IMR-90 (cell line): ENCODE measurements around the gene DRD4. TPM values are rescaled to one million over a fixed set of nuclear protein-coding genes. Genes with fewer than 3 reads are reported as not detected.

Experiments
- ATAC-seq: fragments of 200-7000 bp; cut with Tn5 transposase; 2 replicates; pipeline ENCODE4 v1.9.1; 2020; ENCODE audit warnings: low read depth, mild to moderate bottlenecking, moderate library complexity
- BruUV-seq: library from RNA; stranded (reverse); fragments of 400-500 nt; replicated peaks from 2 replicates; lab custom pipeline; 2021; lab: Mats Ljungman, UMichigan
- CTCF ChIA-PET: fragments of 300-600 bp; formaldehyde crosslinking; extraction: SDS; loops from one replicate; lab custom pipeline; 2021; ENCODE audit warnings: antibody characterized with exemption; lab: Yijun Ruan, JAX
- POLR2A ChIA-PET: fragments of 300-600 bp; sonication (Branson Sonifier 250); formaldehyde crosslinking; loops from one replicate; lab custom pipeline; 2022; ENCODE audit warnings: antibody characterized with exemption; ENCODE audit not compliant: unreplicated experiment; lab: Charles Lee
- DNase-seq: peaks from one replicate; pipeline ENCODE4 v3.0.0; 2013
- H2AFZ ChIP-seq: replicated peaks from 2 replicates; pipeline ENCODE3; 2013; ENCODE audit warnings: low read length, mild to moderate bottlenecking; ENCODE audit not compliant: poor library complexity
- H2AK5ac ChIP-seq: 2 replicates; pipeline ENCODE4 v1.6.1; 2013; ENCODE audit warnings: low read depth, low read length, inconsistent platforms
- H2AK9ac ChIP-seq: replicated peaks from 2 replicates; pipeline ENCODE3; 2013; ENCODE audit warnings: mild to moderate bottlenecking, low read depth, low read length, moderate library complexity; ENCODE audit not compliant: poor library complexity
- H2BK120ac ChIP-seq: 2 replicates; pipeline ENCODE4 v1.6.1; 2013; ENCODE audit warnings: low read depth, low read length, inconsistent platforms
- H2BK15ac ChIP-seq: 3 replicates; pipeline ENCODE4 v1.6.1; 2013; ENCODE audit warnings: low read depth, low read length, inconsistent platforms
- H2BK20ac ChIP-seq: 2 replicates; pipeline ENCODE4 v1.6.1; 2013; ENCODE audit warnings: low read depth, mild to moderate bottlenecking, inconsistent platforms, low read length, moderate library complexity
- H2BK5ac ChIP-seq: 2 replicates; pipeline ENCODE4 v1.6.1; 2013; ENCODE audit warnings: mild to moderate bottlenecking, low read depth, low read length, inconsistent platforms; ENCODE audit not compliant: poor library complexity, severe bottlenecking
- H3K14ac ChIP-seq: replicated peaks from 2 replicates; pipeline ENCODE4 v1.6.1; 2013; ENCODE audit warnings: low read depth, low read length, inconsistent platforms
- H3K18ac ChIP-seq: 2 replicates; pipeline ENCODE4 v1.6.1; 2013; ENCODE audit warnings: low read depth, low read length, control low read depth
- H3K23ac ChIP-seq: 2 replicates; pipeline ENCODE4 v1.6.1; 2013; ENCODE audit warnings: low read depth, low read length, inconsistent platforms
- H3K27ac ChIP-seq: 2 replicates; pipeline ENCODE4 v1.5.1; 2013; ENCODE audit warnings: mild to moderate bottlenecking, control low read depth, low read length; ENCODE audit not compliant: insufficient read depth
- H3K27me3 ChIP-seq: 2 replicates; pipeline ENCODE4 v1.6.1; 2013; ENCODE audit warnings: low read length; ENCODE audit not compliant: control insufficient read depth, insufficient read depth
- H3K36me3 ChIP-seq: 2 replicates; pipeline ENCODE4 v1.6.1; 2013; ENCODE audit warnings: low read length, mixed read lengths; ENCODE audit not compliant: control insufficient read depth, insufficient read depth
- H3K4ac ChIP-seq: 2 replicates; pipeline ENCODE4 v1.6.1; 2013; ENCODE audit warnings: low read depth, low read length, inconsistent platforms
- H3K4me1 ChIP-seq: 2 replicates; pipeline ENCODE4 v1.6.1; 2013; ENCODE audit warnings: low read length, mixed read lengths; ENCODE audit not compliant: control insufficient read depth, insufficient read depth
- H3K4me2 ChIP-seq: 2 replicates; pipeline ENCODE4 v1.6.1; 2013; ENCODE audit warnings: low read depth, mild to moderate bottlenecking, control low read depth, low read length, moderate library complexity
- H3K4me3 ChIP-seq: 2 replicates; pipeline ENCODE4 v1.5.1; 2013; ENCODE audit warnings: low read depth, mild to moderate bottlenecking, control low read depth, low read length, moderate library complexity; ENCODE audit not compliant: insufficient read depth
- H3K56ac ChIP-seq: 2 replicates; pipeline ENCODE4 v1.6.1; 2013; ENCODE audit warnings: low read length, inconsistent platforms; ENCODE audit not compliant: insufficient read depth; ENCODE audit errors: extremely low read depth
- H3K79me1 ChIP-seq, 2 experiments: 2 replicates each; pipeline ENCODE4 v1.6.1; 2013; ENCODE audit warnings: low read length in 2 of 2, inconsistent platforms in 1 of 2, low read depth in 1 of 2
- H3K9ac ChIP-seq: 2 replicates; pipeline ENCODE4 v1.6.1; 2013; ENCODE audit warnings: low read depth, low read length, control low read depth
- H3K9me1 ChIP-seq: 2 replicates; pipeline ENCODE4 v1.6.1; 2013; ENCODE audit warnings: low read length, inconsistent platforms; ENCODE audit not compliant: insufficient read depth
- H3K9me3 ChIP-seq: 2 replicates; pipeline ENCODE4 v1.6.1; 2013; ENCODE audit warnings: low read length; ENCODE audit not compliant: control insufficient read depth, insufficient read depth
- H4K20me1 ChIP-seq: 2 replicates; pipeline ENCODE4 v1.6.1; 2013; ENCODE audit warnings: low read length, inconsistent platforms; ENCODE audit not compliant: insufficient read depth
- H4K5ac ChIP-seq: 2 replicates; pipeline ENCODE4 v1.6.1; 2013; ENCODE audit warnings: mild to moderate bottlenecking, low read depth, low read length, control low read depth
- H4K8ac ChIP-seq, 2 experiments: 2 replicates each; pipeline ENCODE4 v1.6.1; 2013; ENCODE audit warnings: low read depth in 2 of 2, low read length in 2 of 2, control low read depth in 1 of 2, inconsistent platforms in 1 of 2
- H4K91ac ChIP-seq: 2 replicates; pipeline ENCODE4 v1.6.1; 2013; ENCODE audit warnings: low read depth, low read length, inconsistent platforms; ENCODE audit not compliant: insufficient read depth
- BHLHE40 ChIP-seq: fragments of 150-350 bp; IDR thresholded peaks from 2 replicates; pipeline ENCODE4 v1.6.1; 2016; ENCODE audit warnings: mild to moderate bottlenecking, low read depth, low read length
- CHD1 ChIP-seq: IDR thresholded peaks from 2 replicates; pipeline ENCODE4 v1.6.1; 2012; ENCODE audit warnings: low read depth, low read length, improper control_type of control experiment
- CTCF ChIP-seq: conservative IDR thresholded peaks from 2 replicates; pipeline ENCODE4 v1.5.1; 2012; ENCODE audit warnings: mild to moderate bottlenecking, low read depth, low read length, improper control_type of control experiment
- MAFK ChIP-seq: IDR thresholded peaks from 2 replicates; pipeline ENCODE4 v1.6.1; 2012; ENCODE audit warnings: low read depth, low read length, improper control_type of control experiment
- MAZ ChIP-seq: IDR thresholded peaks from 2 replicates; pipeline ENCODE4 v1.6.1; 2012; ENCODE audit warnings: low read depth, mild to moderate bottlenecking, low read length, improper control_type of control experiment, moderate library complexity, borderline replicate concordance
- NFE2L2 ChIP-seq: fragments of 150-350 bp; IDR thresholded peaks from 2 replicates; pipeline ENCODE4 v1.6.1; 2016; ENCODE audit warnings: low read depth, mild to moderate bottlenecking, low read length
- POLR2A ChIP-seq: IDR thresholded peaks from 2 replicates; pipeline ENCODE4 v1.6.1; 2012; ENCODE audit warnings: mild to moderate bottlenecking, low read depth, low read length
- RAD21 ChIP-seq: IDR thresholded peaks from 2 replicates; pipeline ENCODE4 v1.6.1; 2012; ENCODE audit warnings: low read length, improper control_type of control experiment
- RFX5 ChIP-seq: IDR thresholded peaks from 2 replicates; pipeline ENCODE4 v1.8.0; 2012; ENCODE audit warnings: low read depth, mild to moderate bottlenecking, low read length, moderate library complexity
- WGBS, 2 experiments: methylation state at CpG; one replicate each; pipeline versions ENCODE4 v1.1.5 to v1.1.7; 2013; ENCODE audit warnings: missing lambda C conversion rate in 2 of 2; ENCODE audit not compliant: insufficient read length in 1 of 2; ENCODE audit errors: extremely low coverage in 2 of 2; 5-methylcytosine and 5-hydroxymethylcytosine counted together
- dilution Hi-C: fragments of 300-500 bp; cut with HindIII; formaldehyde crosslinking; loops from one replicate; pipeline ENCODE4 v1.14.3; 2018; ENCODE audit warnings: low sequenced_read_pairs; ENCODE audit not compliant: unreplicated experiment
- in situ Hi-C: fragments of 300-500 bp; cut with MboI; formaldehyde crosslinking; loops from 3 replicates; pipeline ENCODE4 v1.14.3; 2019; ENCODE audit warnings: low sequenced_read_pairs, inconsistent platforms, mixed read lengths
- intact Hi-C: fragments of 100-400 bp; cut with micrococcal nuclease; formaldehyde crosslinking; loops from 2 replicates; pipeline ENCODE4 v1.10.0; 2022
- polyA plus RNA-seq, 3 experiments: library from polyadenylated mRNA; depleted of rRNA; stranded (reverse); fragments of >200 nt; gene quantifications; 2 replicates each; pipeline ENCODE4 v1.2.3, GENCODE V29; 2012; ENCODE audit warnings: low replicate concordance in 1 of 3
- total RNA-seq: library from RNA; depleted of rRNA; stranded (reverse); fragments of >200 nt; gene quantifications from 2 replicates; pipeline ENCODE4 v1.2.3, GENCODE V29; 2012

The DRD4 gene
- total and polyA plus RNA-seq, 2 of the 4 experiments (the other 2 are of a cell fraction), result not detected

- Histone ChIP-seq H3K27me3 (no peaks in the 10 kb centered on the region), H3K23ac (no peak overlapping the region), H3K79me1 (peaks cover 2 to 32% of the 10 kb centered on the region in 2 experiments; a peak in 3 of 4 replicates), H3K56ac (no peak overlapping the region), H2AK9ac (peak overlapping the region; percentile 55), H3K4ac (no peak overlapping the region), H3K9ac (no peak overlapping the region), H4K5ac (0 out of 2 replicates have a peak overlapping the region, but pooled peaks have one; percentile 45), H2BK15ac (no peak overlapping the region), H4K8ac (peak overlapping the region; percentile 40 to 74; a peak in 2 of 4 replicates), H3K27ac (peak overlapping the region; percentile 57; the same call in 1 of the 2 replicates), H3K36me3 (peaks cover 24% of the 10 kb centered on the region), H2BK20ac (no peak overlapping the region), H3K9me1 (0 out of 2 replicates have a peak, but pooled peaks cover under 1% of the 10 kb centered on the region), H2AFZ (no peak overlapping the region), H3K9me3 (no peaks in the 10 kb centered on the region), H3K4me1 (peaks cover 4% of the 10 kb centered on the region; the same call in 1 of the 2 replicates), H4K91ac (no peak overlapping the region), H2BK120ac (no peak overlapping the region), H3K18ac (no peak overlapping the region), H4K20me1 (peaks cover 29% of the 10 kb centered on the region), H2AK5ac (0 out of 2 replicates have a peak overlapping the region, but pooled peaks have one; percentile 29), H3K4me3 (peak overlapping the region; percentile 29; the same call in 1 of the 2 replicates), H2BK5ac (no peak overlapping the region), H3K14ac (no peak overlapping the region), H3K4me2 (no peak overlapping the region)
- DNase-seq (no peak), ATAC-seq (no peak)
- WGBS, 2 experiments, result 88% methylated on average over 19 of the region's 39 CpGs; no CpG with 5 or more reads in 1 of the 2 experiments
- dilution Hi-C loops, result no loop called here
- POLR2A ChIA-PET, result no interaction called here
- intact Hi-C loops, result no loop called here
- TF ChIP-seq MAFK, result no peak
- no peak for TF ChIP-seq CTCF
- TF ChIP-seq BHLHE40, result no peak
- no peak for TF ChIP-seq CHD1
- no peak for TF ChIP-seq RFX5
- no peak for TF ChIP-seq POLR2A
- no peak for TF ChIP-seq MAZ
- no peak for TF ChIP-seq RAD21
- no peak for TF ChIP-seq NFE2L2
- no TSS peak for BruUV-seq
- CTCF ChIA-PET, result no interaction called here
- in situ Hi-C loops, result no loop called here
These were observed 20.5 kb upstream of the DRD4 start for GRCh38 chr11:616320-617198.
